Endothelial cell of umbilical vein (primary cell): Measurements from ENCODE around the gene HSD17B8. TPM values are rescaled to one million over a fixed set of nuclear protein-coding genes. Genes with fewer than 3 reads are reported as not detected.

Source experiments
- BruUV-seq: library from RNA; stranded (reverse); fragments of 400-500 nt; replicated peaks from 2 replicates; lab custom pipeline; 2021; lab: Mats Ljungman, UMichigan
- CTCF ChIA-PET: fragments of 300-600, 350-600 bp; sonication (Branson Sonifier 250); formaldehyde crosslinking; loops from one replicate; lab custom pipeline; 2021; ENCODE audit warnings: antibody characterized with exemption, inconsistent platforms; lab: Charles Lee
- POLR2A ChIA-PET: fragments of 300-600, 350-600 bp; sonication (Branson Sonifier 250); formaldehyde crosslinking; loops from one replicate; lab custom pipeline; 2021; ENCODE audit warnings: antibody characterized with exemption, inconsistent platforms; lab: Charles Lee
- DNase-seq: peaks from one replicate; pipeline ENCODE4 v3.0.0-alpha.2; 2011; ENCODE audit warnings: low read depth, low spot score
- FAIRE-seq: peaks from 2 replicates; lab custom pipeline; 2011; peaks lifted over from hg19 to GRCh38; lab: Jason Lieb, UNC
- H2AFZ ChIP-seq: 2 replicates; pipeline ENCODE4 v1.6.0; 2012; ENCODE audit warnings: low read depth, low read length, control low read depth, inconsistent platforms
- H3K27ac ChIP-seq: 2 replicates; pipeline ENCODE4 v1.5.1; 2011; ENCODE audit warnings: low read depth, mild to moderate bottlenecking, control low read depth, low read length, moderate library complexity; ENCODE audit not compliant: insufficient read depth
- H3K27me3 ChIP-seq, 2 experiments: 2 replicates each; pipeline versions ENCODE4 v1.6.0 to v1.6.1; 2011; ENCODE audit warnings: low read length in 2 of 2, mixed read lengths in 1 of 2; ENCODE audit not compliant: control insufficient read depth in 2 of 2, insufficient read depth in 2 of 2
- H3K36me3 ChIP-seq, 2 experiments: 2 replicates in 1 of 2; 3 replicates in 1 of 2; pipeline ENCODE4 v1.5.1; 2011; ENCODE audit warnings: low read length in 2 of 2, mild to moderate bottlenecking in 1 of 2, moderate library complexity in 1 of 2; ENCODE audit not compliant: control insufficient read depth in 2 of 2, insufficient read depth in 2 of 2; ENCODE audit errors: extremely low read depth in 1 of 2
- H3K4me1 ChIP-seq: 3 replicates; pipeline ENCODE4 v1.5.1; 2011; ENCODE audit warnings: mild to moderate bottlenecking, low read length; ENCODE audit not compliant: control insufficient read depth, insufficient read depth; ENCODE audit errors: extremely low read depth
- H3K4me2 ChIP-seq: 2 replicates; pipeline ENCODE4 v1.6.1; 2011; ENCODE audit warnings: low read length, control low read depth, mixed read lengths; ENCODE audit not compliant: insufficient read depth
- H3K4me3 ChIP-seq, 3 experiments: fragments of 200-600 bp in 1 of 3; sonication (generic), shearing (Covaris generic) in 1 of 3; replicated peaks in 1 of 3; 2 replicates each; pipeline ENCODE4 v1.5.1; 2011 to 2016; ENCODE audit warnings: control low read depth in 3 of 3, low read length in 3 of 3, mild to moderate bottlenecking in 2 of 3, inconsistent platforms in 1 of 3, low read depth in 1 of 3, moderate library complexity in 1 of 3; ENCODE audit not compliant: insufficient read depth in 1 of 3
- H3K79me2 ChIP-seq: 2 replicates; pipeline ENCODE4 v1.6.0; 2012; ENCODE audit warnings: low read length, inconsistent platforms; ENCODE audit not compliant: control insufficient read depth, insufficient read depth
- H3K9ac ChIP-seq: replicated peaks from 2 replicates; pipeline ENCODE3; 2011; ENCODE audit warnings: low read length, control low read depth; ENCODE audit not compliant: insufficient read depth; ENCODE audit errors: extremely low read depth
- H3K9me1 ChIP-seq: replicated peaks from 3 replicates; pipeline ENCODE4 v1.6.0; 2011; ENCODE audit warnings: mild to moderate bottlenecking, low read length; ENCODE audit not compliant: control insufficient read depth, insufficient read depth; ENCODE audit errors: extremely low read depth
- H3K9me3 ChIP-seq: replicated peaks from 2 replicates; pipeline ENCODE4 v1.5.1; 2012; ENCODE audit warnings: low read length, inconsistent platforms; ENCODE audit not compliant: control insufficient read depth, insufficient read depth
- H4K20me1 ChIP-seq: replicated peaks from 2 replicates; pipeline ENCODE3; 2011; ENCODE audit warnings: mild to moderate bottlenecking, low read length; ENCODE audit not compliant: control insufficient read depth, insufficient read depth; ENCODE audit errors: extremely low read depth
- FOS ChIP-seq: IDR thresholded peaks from 2 replicates; pipeline ENCODE4 v1.6.1; 2011; ENCODE audit warnings: mild to moderate bottlenecking, low read length, moderate library complexity, borderline replicate concordance; ENCODE audit not compliant: insufficient read depth
- MYC ChIP-seq: IDR thresholded peaks from one replicate; pipeline ENCODE4 v1.6.1; 2011; ENCODE audit warnings: mild to moderate bottlenecking, low read depth, low read length
- POLR2A ChIP-seq: IDR thresholded peaks from 2 replicates; pipeline ENCODE4 v1.6.1; 2012; ENCODE audit warnings: low read depth, mild to moderate bottlenecking, control low read depth, low read length
- dilution Hi-C: fragments of 300-500 bp; cut with MboI; formaldehyde crosslinking; loops from one replicate; pipeline ENCODE4 v1.15.0; 2019; ENCODE audit warnings: low sequenced_read_pairs; ENCODE audit not compliant: extremely low pct_ligation_motif_present
- intact Hi-C: fragments of 100-400 bp; cut with micrococcal nuclease; formaldehyde crosslinking; loops from one replicate; pipeline ENCODE4 v1.10.0; 2022
- microRNA counts: library from miRNA; unstranded; fragments of <30 nt; microRNA quantifications from one replicate; lab custom pipeline; 2016
- microRNA-seq: library from miRNA; unstranded; fragments of <30 nt; microRNA quantifications from one replicate; pipeline ENCODE4 v1.2.0, GENCODE V29; 2021; ENCODE audit warnings: borderline number of aligned reads, borderline replicate concordance
- polyA plus RNA-seq, 4 experiments: library from polyadenylated mRNA; depleted of rRNA in 3 of 4; stranded (reverse) in 3 of 4; unstranded in 1 of 4; fragments of >200 nt; gene quantifications; 2 replicates each; pipeline versions ENCODE4 v1.2.1 to v1.2.3, GENCODE V29; 2011 to 2012; ENCODE audit warnings: missing spikeins in 1 of 4
- small RNA-seq: library from RNA; depleted of rRNA; stranded (forward); fragments of <200 nt; gene quantifications from one replicate; pipeline ENCODE3, GENCODE V24; 2012; ENCODE audit warnings: low replicate concordance, low read depth; ENCODE audit not compliant: insufficient read depth, insufficient read length
- total RNA-seq: library from RNA; stranded (reverse); gene quantifications from 2 replicates; pipeline ENCODE4 v1.2.3, GENCODE V29; 2021

The HSD17B8 gene
- total and polyA plus RNA-seq, 2 donors (not counting 3 experiments of a cell fraction or from before 2014, with no cell fraction given): 4.0 to 8.2 TPM

- Histone ChIP-seq H3K79me2 (no peaks in the 10 kb centered on the region), H3K36me3 (peaks cover 0 to 2% of the 10 kb centered on the region in 2 experiments), H2AFZ (no peak overlapping the region), H3K9me1 (no peaks in the 10 kb centered on the region), H4K20me1 (no peaks in the 10 kb centered on the region), H3K27me3 (no peaks in the 10 kb centered on the region), H3K9me3 (no peaks in the 10 kb centered on the region), H3K4me3 (no peak overlapping the region), H3K4me1 (peaks cover 11% of the 10 kb centered on the region), H3K4me2 (no peak overlapping the region), H3K9ac (no peak overlapping the region), H3K27ac (no peak overlapping the region)
- FAIRE-seq: no peak
- BruUV-seq: no TSS peak
- TF ChIP-seq MYC: no peak
- TF ChIP-seq FOS: no peak
- TF ChIP-seq POLR2A: no peak
- intact Hi-C loops: no loop called here
- POLR2A ChIA-PET: interaction anchor here (0.6 kb wide), 1 partner anchor 286 kb away, joined by 4 read pairs; the partner anchor contains the start of gene BRD2
- dilution Hi-C loops: no loop called here
- no peak for DNase-seq
- CTCF ChIA-PET: interaction anchor here (0.9 to 1.1 kb wide), 2 partner anchors 17 to 90 kb away, joined by 3 to 4 read pairs; no protein-coding TSS in a partner anchor
These were observed 50.1 kb downstream of the HSD17B8 start for GRCh38 chr6:33254591-33254990.

MicroRNA genes within 50 kb of the gene (microRNA counts, 767-probe panel; counts per million panel counts)
- microRNA hsa-miR-219-1-3p (lab: Ali Mortazavi, UCI): 723 counts per million, percentile 96 among the panel's probes with 10 or more counts
- 723 counts per million, percentile 96 among the panel's probes with 10 or more counts for microRNA hsa-miR-219-5p (lab: Ali Mortazavi, UCI)

Small RNA genes within 50 kb of the gene (microRNA-seq; reads per million reads assigned to microRNA genes)
- 1.2 reads per million for gene MIR219A1

Small RNA genes within 50 kb of the gene (small RNA-seq; reads per million reads assigned to genes)
- gene MIR219A1: not detected
- not detected for gene RNY4P10

Other genes starting within 250 kb of the HSD17B8 start
- 187 and 197 TPM in 2 replicates for gene BRD2, start 236.1 kb upstream of the HSD17B8 start, total RNA-seq
- 114 and 131 TPM in 2 replicates for gene BRD2, start 236.1 kb upstream of the HSD17B8 start, polyA plus RNA-seq
- not detected in 2 replicates for gene HLA-DOA, start 195.1 kb upstream of the HSD17B8 start, total RNA-seq
- gene HLA-DOA, start 195.1 kb upstream of the HSD17B8 start, polyA plus RNA-seq: not detected in 2 replicates
- gene HLA-DPA1, start 131.0 kb upstream of the HSD17B8 start, total RNA-seq: 11.4 TPM in 1 of 2 replicates, not detected in the other
- gene HLA-DPA1, start 131.0 kb upstream of the HSD17B8 start, polyA plus RNA-seq: 18.9 and 23.2 TPM in 2 replicates
- gene HLA-DPB1, start 128.7 kb upstream of the HSD17B8 start, total RNA-seq: 2.3 and 19.1 TPM in 2 replicates
- 26.1 and 38.0 TPM in 2 replicates for gene HLA-DPB1, start 128.7 kb upstream of the HSD17B8 start, polyA plus RNA-seq
- 1.3 and 1.7 TPM in 2 replicates for gene COL11A2, start 12.2 kb upstream of the HSD17B8 start, total RNA-seq
- gene COL11A2, start 12.2 kb upstream of the HSD17B8 start, polyA plus RNA-seq: 0.49 and 0.65 TPM in 2 replicates
- 43.4 and 45.6 TPM in 2 replicates for gene RXRB, start 4.0 kb upstream of the HSD17B8 start, total RNA-seq
- gene RXRB, start 4.0 kb upstream of the HSD17B8 start, polyA plus RNA-seq: 44.4 and 48.1 TPM in 2 replicates
- 129 and 138 TPM in 2 replicates for gene SLC39A7, start 3.8 kb upstream of the HSD17B8 start, total RNA-seq
- 92.2 and 99.8 TPM in 2 replicates for gene SLC39A7, start 3.8 kb upstream of the HSD17B8 start, polyA plus RNA-seq
- gene RING1, start 3.8 kb downstream of the HSD17B8 start, total RNA-seq: 26.8 and 28.0 TPM in 2 replicates
- gene RING1, start 3.8 kb downstream of the HSD17B8 start, polyA plus RNA-seq: 27.9 and 32.9 TPM in 2 replicates
- 43.8 and 49.2 TPM in 2 replicates for gene VPS52, start 67.2 kb downstream of the HSD17B8 start, total RNA-seq
- gene VPS52, start 67.2 kb downstream of the HSD17B8 start, polyA plus RNA-seq: 112 and 132 TPM in 2 replicates
- 2,193 and 2,336 TPM in 2 replicates for gene RPS18, start 67.4 kb downstream of the HSD17B8 start, total RNA-seq
- gene RPS18, start 67.4 kb downstream of the HSD17B8 start, polyA plus RNA-seq: 4,861 and 5,541 TPM in 2 replicates
- gene B3GALT4, start 72.5 kb downstream of the HSD17B8 start, total RNA-seq: 4.1 and 4.5 TPM in 2 replicates
- gene B3GALT4, start 72.5 kb downstream of the HSD17B8 start, polyA plus RNA-seq: 5.6 and 7.6 TPM in 2 replicates
- gene WDR46, start 84.6 kb downstream of the HSD17B8 start, total RNA-seq: 66.9 and 71.2 TPM in 2 replicates
- 53.9 and 61.4 TPM in 2 replicates for gene WDR46, start 84.6 kb downstream of the HSD17B8 start, polyA plus RNA-seq
- 52.3 and 63.5 TPM in 2 replicates for gene PFDN6, start 84.9 kb downstream of the HSD17B8 start, total RNA-seq
- gene PFDN6, start 84.9 kb downstream of the HSD17B8 start, polyA plus RNA-seq: 27.5 and 31.0 TPM in 2 replicates
- 85.8 and 90.3 TPM in 2 replicates for gene RGL2, start 94.3 kb downstream of the HSD17B8 start, total RNA-seq
- gene RGL2, start 94.3 kb downstream of the HSD17B8 start, polyA plus RNA-seq: 87.7 and 101 TPM in 2 replicates
- 90.7 and 98.0 TPM in 2 replicates for gene TAPBP, start 109.4 kb downstream of the HSD17B8 start, total RNA-seq
- gene TAPBP, start 109.4 kb downstream of the HSD17B8 start, polyA plus RNA-seq: 69.6 and 79.9 TPM in 2 replicates
- 12.6 and 13.9 TPM in 2 replicates for gene ZBTB22, start 113.1 kb downstream of the HSD17B8 start, total RNA-seq
- gene ZBTB22, start 113.1 kb downstream of the HSD17B8 start, polyA plus RNA-seq: 15.4 and 16.5 TPM in 2 replicates
- gene DAXX, start 118.3 kb downstream of the HSD17B8 start, total RNA-seq: 52.0 and 54.4 TPM in 2 replicates
- 19.2 and 20.5 TPM in 2 replicates for gene DAXX, start 118.3 kb downstream of the HSD17B8 start, polyA plus RNA-seq
- gene KIFC1, start 187.2 kb downstream of the HSD17B8 start, total RNA-seq: 63.4 and 65.9 TPM in 2 replicates
- gene KIFC1, start 187.2 kb downstream of the HSD17B8 start, polyA plus RNA-seq: 38.5 and 39.3 TPM in 2 replicates
- 28.8 and 32.5 TPM in 2 replicates for gene PHF1, start 206.4 kb downstream of the HSD17B8 start, total RNA-seq
- 53.1 and 62.6 TPM in 2 replicates for gene PHF1, start 206.4 kb downstream of the HSD17B8 start, polyA plus RNA-seq
- 133 TPM in 2 replicates for gene CUTA, start 213.5 kb downstream of the HSD17B8 start, total RNA-seq
- gene CUTA, start 213.5 kb downstream of the HSD17B8 start, polyA plus RNA-seq: 202 and 241 TPM in 2 replicates
- 14.3 and 15.1 TPM in 2 replicates for gene SYNGAP1, start 215.4 kb downstream of the HSD17B8 start, total RNA-seq
- gene SYNGAP1, start 215.4 kb downstream of the HSD17B8 start, polyA plus RNA-seq: 7.3 and 7.9 TPM in 2 replicates
- gene ZBTB9, start 249.9 kb downstream of the HSD17B8 start, total RNA-seq: 8.0 and 8.7 TPM in 2 replicates
- gene ZBTB9, start 249.9 kb downstream of the HSD17B8 start, polyA plus RNA-seq: 4.7 and 4.9 TPM in 2 replicates